NCI-H2081 treated with DMSO at 0.1 percent for 48 hours (cell line): ENCODE measurements around the gene CFAP92.

ENCODE experiments used
- DNase-seq: peaks from one replicate; lab custom pipeline; 2025; lab: John Stamatoyannopoulos, UW

Gene CFAP92

GRCh38 chr3:128993461-128994172, at the start of gene CFAP92:
TSS of gene CFAP92 (minus strand) at chr3:128994076. CDS start at chr3:128993304, 772 bp downstream.
- DNase-seq, result peak; percentile 61

DNA sequence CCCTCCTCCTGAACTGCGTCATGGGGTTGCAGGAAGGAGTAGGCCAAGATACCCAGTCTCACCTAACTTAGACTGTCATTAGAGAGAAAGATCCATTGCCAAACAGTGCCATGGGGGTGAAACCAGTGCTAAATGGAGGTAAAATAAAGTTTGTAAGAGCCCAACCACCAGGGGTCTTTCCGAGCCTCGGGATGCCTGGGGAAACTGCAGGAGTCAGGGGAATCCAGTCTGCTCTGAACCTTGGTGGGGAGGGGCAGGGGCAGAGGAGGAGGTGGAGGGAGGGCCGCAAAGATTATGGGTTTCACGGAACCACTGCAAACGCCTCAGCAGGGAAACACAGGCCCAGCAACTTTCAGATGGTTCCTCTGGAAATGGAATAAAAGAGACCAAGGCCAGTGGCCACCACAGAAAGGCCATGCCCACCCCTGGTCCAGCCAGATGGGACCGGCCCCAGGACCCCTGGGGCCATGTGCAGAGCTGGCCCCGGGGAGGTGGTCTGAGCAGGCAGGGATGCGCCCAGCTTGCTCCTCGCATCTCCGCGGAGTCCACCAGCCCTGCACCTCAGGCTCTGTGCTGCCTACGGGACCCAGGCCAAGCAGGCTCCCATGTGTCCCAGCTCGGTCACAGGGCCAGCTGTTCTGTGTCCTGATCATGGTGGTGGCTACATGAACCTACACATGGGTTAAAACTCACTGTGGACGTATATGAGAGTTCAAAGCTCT, 46.9 kb upstream of the CFAP92 start:
- no peak for DNase-seq

GRCh38 chr3:129040039-129040336, 46.1 kb upstream of the CFAP92 start:
- DNase-seq, result no peak

GRCh38 chr3:129039271-129040038, 45.6 kb upstream of the CFAP92 start:
- DNase-seq, result peak; percentile 74

DNA sequence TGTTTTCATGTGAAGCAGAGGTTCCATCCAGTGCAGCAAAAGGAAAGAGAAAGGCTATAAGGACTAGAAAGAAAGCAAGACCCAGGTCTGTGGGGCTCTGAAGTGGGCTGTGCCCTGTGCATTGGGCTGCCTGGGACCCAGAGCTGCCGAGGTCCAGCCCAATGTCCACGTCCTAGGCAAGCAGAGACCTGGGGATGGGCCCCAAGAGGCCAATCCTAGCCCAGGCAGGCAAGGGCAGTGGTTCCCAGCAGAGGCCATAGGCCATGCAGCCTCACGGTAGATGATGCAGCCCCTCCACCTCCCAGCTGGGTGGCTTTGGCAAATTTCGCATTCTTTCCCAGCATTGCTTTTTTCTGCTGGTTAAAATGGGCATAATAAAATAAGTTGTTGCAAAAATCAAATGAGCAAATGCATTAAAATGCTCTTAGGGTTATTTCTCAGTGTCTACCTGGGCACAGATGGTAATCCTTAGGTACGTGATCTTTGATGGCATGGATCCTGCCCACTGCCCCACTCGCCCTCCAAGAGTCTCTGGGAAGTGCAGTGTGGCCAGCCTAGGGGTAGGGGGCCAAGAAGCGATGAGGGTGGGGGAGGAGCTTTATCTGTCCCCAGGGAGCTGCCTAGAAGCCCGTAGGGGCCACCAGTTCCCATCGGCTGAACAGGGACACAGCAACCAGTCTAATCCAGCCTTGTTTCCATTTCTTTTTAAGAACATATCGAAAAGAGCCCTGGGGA, 44.4 kb upstream of the CFAP92 start:
- DNase-seq, result no peak

DNA sequence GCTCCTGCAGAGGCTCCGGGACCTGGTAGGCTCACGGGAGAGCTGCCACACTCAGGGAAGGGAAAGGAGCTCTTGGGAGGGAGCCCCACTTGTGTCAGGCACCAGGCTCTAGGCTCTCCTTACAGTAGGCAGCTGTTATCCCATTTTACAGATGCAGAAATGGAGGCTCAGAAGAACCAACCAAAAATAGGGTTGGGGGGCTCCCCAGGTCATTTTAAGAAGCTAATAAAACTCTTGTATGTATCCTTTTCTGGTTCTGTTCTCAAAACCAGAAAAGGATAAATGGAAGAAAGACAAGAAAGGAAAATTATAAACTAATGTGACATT, 43.2 kb upstream of the CFAP92 start:
- DNase-seq, result no peak

DNA sequence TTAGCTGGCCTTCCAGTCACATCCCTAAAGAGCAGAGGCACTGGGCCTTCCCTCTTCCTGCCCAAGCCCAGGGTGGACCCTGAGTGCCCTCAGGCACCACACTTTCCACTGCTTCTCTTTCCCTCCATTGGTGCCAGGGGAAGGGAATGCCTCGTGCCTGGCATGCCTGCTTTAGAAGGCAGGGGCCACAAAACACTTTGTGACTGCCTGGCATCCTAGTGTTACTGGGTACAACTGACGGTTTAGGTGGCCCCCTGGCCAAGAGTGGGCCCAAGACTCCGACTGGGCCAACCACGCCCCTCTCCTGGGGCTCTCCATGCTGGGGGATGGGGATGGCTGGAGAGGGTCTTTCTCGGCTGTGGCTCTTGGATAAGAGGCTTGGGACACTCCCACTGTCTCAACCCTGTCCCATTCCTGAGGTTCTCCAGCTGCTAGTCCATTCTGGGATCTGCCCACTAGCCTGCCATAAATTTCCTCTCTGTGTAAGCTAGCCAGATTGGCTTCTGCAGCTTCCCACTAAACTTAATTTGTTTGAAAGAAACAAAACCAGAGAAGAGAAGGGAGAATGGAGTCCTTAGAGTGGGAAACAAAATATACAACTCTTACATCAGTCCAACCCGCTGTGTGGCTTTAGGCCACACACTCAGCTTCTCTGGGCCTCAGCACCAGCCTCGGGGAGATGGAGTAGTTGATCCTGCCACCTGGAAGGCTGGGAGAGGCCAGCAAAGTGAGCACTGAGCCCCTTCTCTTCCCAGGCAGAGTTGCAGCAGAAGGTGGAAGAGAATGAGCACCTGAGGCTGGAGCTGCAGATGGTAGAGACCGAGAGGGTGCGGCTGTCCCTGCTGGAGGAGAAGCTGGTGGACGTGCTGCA, 42.6 kb upstream of the CFAP92 start:
- no peak for DNase-seq

DNA sequence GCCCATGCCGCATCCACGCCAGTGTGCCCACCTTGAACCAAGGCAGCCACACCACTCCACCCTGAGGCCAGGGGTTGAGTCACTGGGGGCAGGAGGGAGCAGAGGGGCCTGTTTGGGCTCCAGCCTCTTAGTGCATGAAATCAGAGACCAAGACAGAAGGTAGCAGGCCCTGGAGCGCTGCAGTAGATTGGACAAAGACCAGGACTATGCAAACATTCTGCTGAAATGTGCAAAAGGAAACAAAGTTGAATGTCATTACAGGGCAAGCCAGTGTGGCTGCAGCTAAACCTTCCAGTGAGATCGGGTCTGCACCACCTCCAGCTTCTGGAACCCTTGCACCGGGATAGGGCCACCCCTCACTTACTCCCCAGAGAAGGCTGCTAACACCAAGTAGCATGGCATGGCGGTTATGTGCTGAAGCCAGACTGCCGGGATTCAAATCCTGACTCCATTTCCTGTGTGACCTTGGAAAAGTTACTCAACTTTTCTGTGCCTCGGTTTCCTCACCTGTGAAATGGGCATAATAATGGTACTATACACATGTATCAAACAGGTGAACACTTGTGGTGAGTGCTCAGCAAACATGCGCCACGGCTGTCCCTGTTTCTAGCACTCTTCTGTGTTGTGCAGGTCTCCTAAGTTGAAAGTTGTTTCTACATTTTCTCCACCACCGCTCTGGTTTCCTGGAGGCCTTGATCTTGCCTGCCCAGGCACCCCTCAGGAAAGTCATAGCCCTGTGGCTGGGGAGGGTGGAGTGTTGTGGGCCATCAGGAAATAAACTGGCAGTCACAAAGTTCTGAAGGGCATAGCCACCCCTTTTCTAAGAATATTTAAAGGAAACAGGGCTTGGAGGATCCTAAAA, 41.7 kb upstream of the CFAP92 start:
- DNase-seq, result no peak

DNA sequence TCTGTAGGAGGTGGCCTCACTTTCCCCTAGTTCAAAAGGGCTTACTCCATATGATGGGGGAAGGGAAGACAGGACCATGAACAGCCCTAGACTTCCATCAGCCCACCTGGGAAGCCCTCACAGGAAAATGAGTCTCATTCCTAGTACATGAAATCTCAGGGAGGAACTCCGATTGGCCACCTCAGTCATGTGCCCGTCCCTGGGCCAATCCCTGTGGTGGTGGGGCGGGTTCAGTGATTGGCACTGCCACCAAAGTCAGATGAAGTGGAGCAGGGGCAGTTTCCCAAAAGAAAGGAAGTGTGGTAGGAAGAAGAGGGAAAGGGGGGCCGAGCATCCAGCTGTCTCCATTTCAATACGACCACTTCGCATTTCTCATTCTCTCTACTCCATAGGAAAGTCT, 40.8 kb upstream of the CFAP92 start:
- DNase-seq, result no peak

- DNase-seq, result no peak
These were observed 39.9 kb upstream of the CFAP92 start for GRCh38 chr3:129033633-129034321.

DNA sequence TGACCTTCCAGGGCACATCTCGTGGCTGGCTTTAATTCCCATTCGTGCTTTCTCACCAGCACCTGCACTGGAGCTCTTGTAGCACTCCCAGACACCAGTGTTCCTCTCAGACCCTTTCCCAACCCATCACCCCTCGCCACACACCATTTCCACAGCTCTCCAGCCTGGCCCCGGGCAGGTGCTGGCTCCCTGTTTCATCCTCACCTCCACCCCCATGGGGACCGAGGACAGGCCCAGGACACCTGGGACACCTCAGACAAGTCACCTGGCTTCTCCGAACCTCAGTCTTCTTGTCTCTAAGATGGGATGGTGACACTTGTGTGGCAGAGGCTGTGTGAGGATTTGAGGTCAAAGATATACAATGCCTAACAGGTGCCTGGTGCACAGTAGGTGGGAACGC, 39.3 kb upstream of the CFAP92 start:
- no peak for DNase-seq

DNA sequence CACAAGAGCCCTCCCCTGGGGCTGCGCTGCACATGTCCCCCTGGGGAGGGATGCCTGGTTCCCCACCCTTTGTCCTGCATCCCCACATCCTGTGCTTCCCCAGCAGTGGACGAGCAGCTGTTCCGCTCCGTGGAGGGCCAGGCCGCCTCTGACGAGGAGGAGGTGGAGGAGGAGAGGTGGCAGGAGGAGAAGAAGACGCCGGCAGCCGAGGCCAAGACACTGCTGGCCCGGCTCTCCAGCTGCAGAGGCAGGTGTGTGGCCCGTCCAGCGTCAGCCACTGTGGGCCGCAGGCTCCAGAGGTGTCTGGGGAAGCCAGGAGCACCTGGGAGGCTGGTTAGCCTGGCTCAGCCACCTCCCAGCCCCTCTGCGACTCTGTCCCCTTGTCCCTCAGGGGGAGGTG, 38.8 kb upstream of the CFAP92 start:
- DNase-seq, result no peak

GRCh38 chr3:129031476-129032215, 37.8 kb upstream of the CFAP92 start:
- DNase-seq, result no peak

- no peak for DNase-seq
These were observed 36.7 kb upstream of the CFAP92 start for GRCh38 chr3:129030611-129031010.

- no peak for DNase-seq
These were observed 35.0 kb upstream of the CFAP92 start for GRCh38 chr3:129028866-129029265.

DNA sequence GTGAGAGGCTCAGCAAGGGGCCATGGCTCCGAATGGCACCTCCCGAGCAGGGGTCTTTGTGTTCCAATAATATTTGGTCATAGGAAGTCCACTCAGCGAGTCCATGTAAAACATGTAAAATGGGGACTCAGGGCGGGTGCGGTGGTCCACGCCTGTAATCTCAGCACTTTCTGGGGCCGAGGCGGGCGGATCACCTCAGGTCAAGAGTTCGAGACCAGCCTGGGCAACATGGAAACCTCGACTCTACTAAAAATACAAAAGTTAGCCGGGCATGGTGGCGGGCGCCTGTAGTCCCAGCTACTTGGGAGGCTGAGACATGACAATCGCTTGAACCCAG, 33.6 kb upstream of the CFAP92 start:
- DNase-seq, result no peak

GRCh38 chr3:129026728-129027543, 33.1 kb upstream of the CFAP92 start:
- DNase-seq, result peak; percentile 87

DNA sequence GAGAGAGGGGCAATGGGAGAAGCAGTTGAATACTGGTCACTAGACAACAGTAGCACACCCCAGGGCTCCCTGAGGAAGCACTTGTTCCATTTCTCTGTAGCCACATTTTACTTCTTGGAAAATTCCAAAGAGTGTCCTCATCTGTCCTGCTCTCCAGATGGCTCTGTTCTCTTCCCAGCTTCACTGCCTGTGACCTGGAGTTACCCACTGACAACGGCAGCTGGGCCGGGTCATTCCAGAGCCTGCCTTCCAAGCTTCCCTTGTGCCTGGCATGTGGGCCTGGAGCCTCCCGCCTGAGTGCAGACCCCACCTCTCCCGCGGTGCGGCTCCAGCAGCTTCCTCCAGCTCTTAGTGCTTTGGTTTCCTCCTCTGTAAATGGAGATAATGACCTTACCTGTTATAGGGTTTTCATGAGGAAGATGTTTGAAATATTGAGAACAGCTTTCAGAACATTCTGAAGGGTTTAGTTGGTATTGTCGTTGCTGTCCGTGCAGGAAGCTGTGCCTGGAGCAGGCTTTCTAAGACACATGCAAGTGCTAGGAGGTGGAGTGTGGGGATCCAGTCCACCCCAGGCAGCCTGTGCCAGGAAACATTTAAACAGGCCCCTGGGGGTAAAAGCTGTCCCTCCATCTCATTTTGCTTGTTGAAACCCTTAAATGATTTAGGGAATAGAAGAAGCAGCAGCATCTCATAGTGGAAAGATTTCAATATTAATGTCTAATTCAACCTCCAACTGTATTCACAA, 32.0 kb upstream of the CFAP92 start:
- no peak for DNase-seq
